ENCODE data around the gene ECT2. TPM values are rescaled to one million over a fixed set of nuclear protein-coding genes. Genes with fewer than 3 reads are reported as not detected.
A peak's percentile ranks its signal among the peaks of the same experiment; 100 is the strongest.

ECT2 gene
- polyA plus RNA-seq, 1 donor (not counting 4 experiments of a cell fraction or from before 2014, with no cell fraction given): 34.2 TPM

DNA sequence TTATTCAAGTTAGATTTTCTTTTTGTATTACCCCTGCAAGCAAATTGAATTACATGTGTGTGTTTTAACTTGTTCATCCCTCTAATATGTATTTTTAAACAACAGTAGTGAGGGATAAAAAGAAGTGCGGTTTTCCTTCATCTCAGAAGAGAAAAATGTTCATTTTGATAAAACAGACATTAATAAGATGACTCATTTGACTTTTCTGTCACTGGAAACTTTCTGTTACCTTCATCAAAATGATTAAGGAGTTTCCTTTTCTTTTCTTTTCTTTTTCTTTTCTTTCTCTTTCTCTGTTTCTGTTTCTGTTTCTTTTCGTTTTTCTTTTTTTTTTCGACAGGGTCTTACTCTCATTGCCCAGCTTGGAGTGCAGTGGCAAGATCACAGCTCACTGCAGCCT, 53.0 kb downstream of the ECT2 start:
- H3K4me3 ChIP-seq (ENCODE audit: control insufficient read depth in 2 of 3, extremely low read depth in 1 of 3, insufficient read depth in 2 of 3, low read depth in 1 of 3, low read length in 3 of 3): no peak overlapping the region
- FAIRE-seq: no peak
- no peaks in the 10 kb centered on the region for H4K20me1 ChIP-seq (ENCODE audit: control insufficient read depth, extremely low read depth, insufficient read depth, low read length)
- H2AFZ ChIP-seq (ENCODE audit: control insufficient read depth, low read length): no peak overlapping the region
- H3K27ac ChIP-seq (ENCODE audit: control insufficient read depth, insufficient read depth, low read length): no peak overlapping the region
- H3K79me2 ChIP-seq (ENCODE audit: control insufficient read depth, insufficient read depth, low read length): no peaks in the 10 kb centered on the region
- no peak overlapping the region for H3K4me2 ChIP-seq (ENCODE audit: control insufficient read depth, extremely low read depth, insufficient read depth, low read depth, low read length)
- no peak for TF ChIP-seq EZH2 (IDR thresholded peaks at IDR 0.05; ENCODE audit: low read length)
- TF ChIP-seq, protein P1, sequence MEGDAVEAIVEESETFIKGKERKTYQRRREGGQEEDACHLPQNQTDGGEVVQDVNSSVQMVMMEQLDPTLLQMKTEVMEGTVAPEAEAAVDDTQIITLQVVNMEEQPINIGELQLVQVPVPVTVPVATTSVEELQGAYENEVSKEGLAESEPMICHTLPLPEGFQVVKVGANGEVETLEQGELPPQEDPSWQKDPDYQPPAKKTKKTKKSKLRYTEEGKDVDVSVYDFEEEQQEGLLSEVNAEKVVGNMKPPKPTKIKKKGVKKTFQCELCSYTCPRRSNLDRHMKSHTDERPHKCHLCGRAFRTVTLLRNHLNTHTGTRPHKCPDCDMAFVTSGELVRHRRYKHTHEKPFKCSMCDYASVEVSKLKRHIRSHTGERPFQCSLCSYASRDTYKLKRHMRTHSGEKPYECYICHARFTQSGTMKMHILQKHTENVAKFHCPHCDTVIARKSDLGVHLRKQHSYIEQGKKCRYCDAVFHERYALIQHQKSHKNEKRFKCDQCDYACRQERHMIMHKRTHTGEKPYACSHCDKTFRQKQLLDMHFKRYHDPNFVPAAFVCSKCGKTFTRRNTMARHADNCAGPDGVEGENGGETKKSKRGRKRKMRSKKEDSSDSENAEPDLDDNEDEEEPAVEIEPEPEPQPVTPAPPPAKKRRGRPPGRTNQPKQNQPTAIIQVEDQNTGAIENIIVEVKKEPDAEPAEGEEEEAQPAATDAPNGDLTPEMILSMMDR (optimal IDR thresholded peaks at IDR 0.05 in 1 of 3, IDR thresholded peaks at IDR 0.05 in 1 of 3, conservative IDR thresholded peaks at IDR 0.05 in 1 of 3; ENCODE audit: extremely low read depth in 1 of 3, insufficient read depth in 2 of 3, low read length in 3 of 3): no peak
- no peaks in the 10 kb centered on the region for H3K9me3 ChIP-seq (ENCODE audit: control insufficient read depth, low read depth, low read length)
- DNase-seq (ENCODE audit: low read depth, low spot score): no peak
- no peaks in the 10 kb centered on the region for H3K27me3 ChIP-seq (ENCODE audit: control insufficient read depth, extremely low read depth, insufficient read depth, low read length)
- no peaks in the 10 kb centered on the region for H3K4me1 ChIP-seq (ENCODE audit: control insufficient read depth, extremely low read depth, insufficient read depth, low read length)
- dilution Hi-C loops (cut with MboI; ENCODE audit: extremely low pct_ligation_motif_present, low sequenced_read_pairs): no loop called here
- H3K9me1 ChIP-seq (ENCODE audit: control insufficient read depth, extremely low read depth, insufficient read depth, low read length): no peaks in the 10 kb centered on the region
- H3K9ac ChIP-seq (ENCODE audit: control insufficient read depth, extremely low read depth, insufficient read depth, low read length): no peak overlapping the region
- peaks cover 6% of the 10 kb centered on the region in 2 experiments for H3K36me3 ChIP-seq (ENCODE audit: control insufficient read depth in 2 of 2, extremely low read depth in 1 of 2, insufficient read depth in 2 of 2, low read length in 2 of 2)

DNA sequence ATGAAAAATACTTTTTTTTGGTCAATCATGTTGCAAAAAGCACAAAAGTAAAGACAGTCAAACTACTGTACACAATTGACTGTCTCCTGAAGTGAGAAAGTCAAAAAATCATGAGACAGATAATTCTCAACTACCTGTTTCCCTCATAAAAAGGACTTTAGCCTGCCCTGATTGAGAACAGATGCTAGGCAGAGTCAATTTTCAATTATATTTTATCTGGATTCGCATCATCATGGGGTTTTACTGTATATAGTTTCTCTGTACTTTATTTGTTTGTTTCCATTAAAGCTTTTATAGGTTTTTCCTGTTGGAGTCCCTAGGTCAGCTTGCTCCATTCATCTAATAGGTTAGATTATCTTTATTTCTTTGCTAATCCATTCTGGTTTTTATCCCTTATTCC, 53.8 kb downstream of the ECT2 start:
- no peak for FAIRE-seq

DNA sequence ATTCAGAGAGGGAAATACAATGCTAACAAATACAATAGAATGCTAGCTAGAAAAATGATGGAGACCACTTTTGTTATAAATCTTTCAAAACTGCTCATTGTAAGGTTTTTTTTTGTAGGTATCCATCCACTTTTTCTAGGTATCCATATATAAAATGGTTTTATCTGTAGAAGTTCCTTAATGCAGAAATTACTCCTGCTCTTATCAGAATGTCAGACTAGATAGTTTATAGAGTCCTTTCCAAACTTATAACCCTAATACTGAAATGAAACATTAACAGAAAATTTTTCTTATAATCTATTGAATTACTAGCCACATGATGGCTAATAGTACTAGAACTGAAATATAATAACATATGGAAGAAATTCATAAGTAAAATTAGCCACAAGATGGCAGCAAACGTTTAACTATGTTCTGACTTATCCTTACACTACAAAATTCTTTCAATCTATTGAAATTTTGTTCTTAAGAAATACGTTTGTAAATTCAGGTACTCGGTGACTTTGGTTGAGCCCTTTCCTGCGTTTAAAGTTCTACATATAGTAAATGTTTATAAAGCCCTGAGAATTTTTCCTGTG, 58.5 kb downstream of the ECT2 start:
- H3K4me1 ChIP-seq (ENCODE audit: control insufficient read depth, extremely low read depth, insufficient read depth, low read length): no peaks in the 10 kb centered on the region
- H4K20me1 ChIP-seq (ENCODE audit: control insufficient read depth, extremely low read depth, insufficient read depth, low read length): no peaks in the 10 kb centered on the region
- H3K4me3 ChIP-seq (ENCODE audit: control insufficient read depth in 2 of 3, extremely low read depth in 1 of 3, insufficient read depth in 2 of 3, low read depth in 1 of 3, low read length in 3 of 3): no peak overlapping the region
- no peaks in the 10 kb centered on the region for H3K9me3 ChIP-seq (ENCODE audit: control insufficient read depth, low read depth, low read length)
- no peak overlapping the region for H3K27ac ChIP-seq (ENCODE audit: control insufficient read depth, insufficient read depth, low read length)
- DNase-seq (ENCODE audit: low read depth, low spot score) (peak; percentile 1), FAIRE-seq (no peak)
- dilution Hi-C loops (cut with MboI; ENCODE audit: extremely low pct_ligation_motif_present, low sequenced_read_pairs): no loop called here
- H3K27me3 ChIP-seq (ENCODE audit: control insufficient read depth, extremely low read depth, insufficient read depth, low read length): no peaks in the 10 kb centered on the region
- H3K4me2 ChIP-seq (ENCODE audit: control insufficient read depth, extremely low read depth, insufficient read depth, low read depth, low read length): no peak overlapping the region
- no peak for TF ChIP-seq EZH2 (IDR thresholded peaks at IDR 0.05; ENCODE audit: low read length)
- TF ChIP-seq, protein P1 (optimal IDR thresholded peaks at IDR 0.05 in 1 of 3, IDR thresholded peaks at IDR 0.05 in 1 of 3, conservative IDR thresholded peaks at IDR 0.05 in 1 of 3; ENCODE audit: extremely low read depth in 1 of 3, insufficient read depth in 2 of 3, low read length in 3 of 3): no peak
- no peaks in the 10 kb centered on the region for H3K79me2 ChIP-seq (ENCODE audit: control insufficient read depth, insufficient read depth, low read length)
- peaks cover 3 to 9% of the 10 kb centered on the region in 2 experiments for H3K36me3 ChIP-seq (ENCODE audit: control insufficient read depth in 2 of 2, extremely low read depth in 1 of 2, insufficient read depth in 2 of 2, low read length in 2 of 2)
- no peak overlapping the region for H3K9ac ChIP-seq (ENCODE audit: control insufficient read depth, extremely low read depth, insufficient read depth, low read length)
- no peaks in the 10 kb centered on the region for H3K9me1 ChIP-seq (ENCODE audit: control insufficient read depth, extremely low read depth, insufficient read depth, low read length)
- H2AFZ ChIP-seq (ENCODE audit: control insufficient read depth, low read length): no peak overlapping the region

More for the DNA sequence above, 53.8 kb downstream of the ECT2 start:
- H3K4me1 ChIP-seq (ENCODE audit: control insufficient read depth, extremely low read depth, insufficient read depth, low read length): no peaks in the 10 kb centered on the region
- peaks cover 6% of the 10 kb centered on the region in 2 experiments for H3K36me3 ChIP-seq (ENCODE audit: control insufficient read depth in 2 of 2, extremely low read depth in 1 of 2, insufficient read depth in 2 of 2, low read length in 2 of 2)
- no peaks in the 10 kb centered on the region for H3K79me2 ChIP-seq (ENCODE audit: control insufficient read depth, insufficient read depth, low read length)
- H3K4me2 ChIP-seq (ENCODE audit: control insufficient read depth, extremely low read depth, insufficient read depth, low read depth, low read length): no peak overlapping the region
- no peaks in the 10 kb centered on the region for H3K9me3 ChIP-seq (ENCODE audit: control insufficient read depth, low read depth, low read length)
- DNase-seq (ENCODE audit: low read depth, low spot score): no peak
- H3K4me3 ChIP-seq (ENCODE audit: control insufficient read depth in 2 of 3, extremely low read depth in 1 of 3, insufficient read depth in 2 of 3, low read depth in 1 of 3, low read length in 3 of 3): no peak overlapping the region
- H3K27me3 ChIP-seq (ENCODE audit: control insufficient read depth, extremely low read depth, insufficient read depth, low read length): no peaks in the 10 kb centered on the region
- dilution Hi-C loops (cut with MboI; ENCODE audit: extremely low pct_ligation_motif_present, low sequenced_read_pairs): no loop called here
- no peak overlapping the region for H2AFZ ChIP-seq (ENCODE audit: control insufficient read depth, low read length)
- H3K27ac ChIP-seq (ENCODE audit: control insufficient read depth, insufficient read depth, low read length): no peak overlapping the region
- no peak for TF ChIP-seq EZH2 (IDR thresholded peaks at IDR 0.05; ENCODE audit: low read length)
- H3K9ac ChIP-seq (ENCODE audit: control insufficient read depth, extremely low read depth, insufficient read depth, low read length): no peak overlapping the region
- H4K20me1 ChIP-seq (ENCODE audit: control insufficient read depth, extremely low read depth, insufficient read depth, low read length): no peaks in the 10 kb centered on the region
- no peaks in the 10 kb centered on the region for H3K9me1 ChIP-seq (ENCODE audit: control insufficient read depth, extremely low read depth, insufficient read depth, low read length)

Measured in keratinocyte (primary cell).